GM18498 (cell line): ENCODE measurements around the gene MLLT10.
A peak's percentile ranks its signal among the peaks of the same experiment; 100 is the strongest.

Source experiments
- ATAC-seq: cut with Tn5 transposase; IDR thresholded peaks from one replicate; pipeline ENCODE4 v1.9.1; 2021; ENCODE audit warnings: mild to moderate bottlenecking, moderate library complexity; ENCODE audit not compliant: unreplicated experiment

The MLLT10 gene

GRCh38 chr10:21533467-21534279, at the start of gene MLLT10:
Gene MLLT10 (plus strand): TSS chr10:21534232. CDS start chr10:21534645, 413 bp downstream.
- ATAC-seq = peak; percentile 92

DNA sequence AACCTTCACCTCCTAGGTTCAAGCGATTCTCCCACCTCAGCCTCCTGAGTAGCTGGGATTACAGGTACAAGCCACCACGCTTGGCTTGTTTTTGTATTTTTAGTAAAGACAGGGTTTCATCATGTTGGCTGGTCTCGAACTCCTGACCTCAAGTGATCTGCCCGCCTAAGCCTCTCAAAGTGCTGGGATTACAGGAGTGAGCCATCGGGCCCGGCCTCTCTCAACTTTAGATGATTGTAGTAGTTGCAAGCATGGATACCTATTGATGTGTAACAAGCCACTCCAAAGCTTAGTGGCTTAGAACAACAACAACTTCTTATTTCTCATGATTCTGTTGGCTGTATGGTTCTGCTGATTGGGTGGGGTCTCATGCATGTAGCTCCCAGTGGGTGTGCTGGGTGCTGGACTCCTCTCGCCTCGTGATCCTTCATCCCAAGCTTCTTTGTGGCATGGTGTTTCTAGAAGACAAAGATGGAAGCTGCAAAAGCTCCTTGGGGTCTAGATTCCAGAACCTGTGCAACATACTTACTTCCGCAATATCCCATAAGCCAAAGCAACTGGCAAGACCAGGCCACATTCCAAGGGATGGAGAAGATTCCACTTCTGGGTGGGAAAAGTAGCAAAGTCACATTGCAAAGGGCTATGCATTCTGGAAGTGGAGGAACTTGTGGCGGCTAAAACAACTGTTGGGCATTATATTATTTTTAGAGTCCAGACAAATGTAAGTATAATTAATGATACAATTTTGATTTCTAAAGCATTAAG, 46.4 kb upstream of the MLLT10 start:
- ATAC-seq = no peak

DNA sequence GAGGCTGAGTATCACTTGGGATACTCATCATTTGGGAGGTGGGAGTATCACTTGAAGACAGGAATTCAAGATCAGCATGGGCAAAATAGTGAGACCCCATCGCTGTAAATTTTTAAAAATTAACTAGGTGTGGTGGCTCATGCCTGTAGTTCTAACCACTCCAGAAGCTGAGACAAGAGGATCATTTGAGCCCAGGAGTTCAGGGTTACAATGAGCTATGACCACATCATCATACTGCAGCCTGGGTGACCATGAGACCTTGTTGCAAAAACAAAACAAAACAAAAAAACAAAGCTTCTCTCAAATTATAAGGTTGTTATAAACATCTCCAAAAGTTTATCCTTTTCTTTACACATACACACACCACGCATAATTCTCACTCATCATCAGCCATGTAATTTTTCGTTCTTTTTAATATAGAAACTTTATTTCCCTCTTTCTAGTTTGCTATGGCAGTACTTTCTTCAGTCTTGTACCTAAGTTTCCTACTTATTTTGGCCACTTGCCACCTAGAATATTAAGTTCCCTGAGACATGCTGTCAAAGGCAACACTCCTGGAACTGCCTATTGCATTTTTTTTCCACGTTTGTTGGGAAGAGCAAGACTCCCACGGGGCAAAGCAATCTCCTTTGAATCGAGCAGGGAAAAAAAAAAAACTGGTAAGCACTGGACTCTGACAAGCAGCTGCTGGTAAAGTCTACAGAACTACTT, 45.6 kb upstream of the MLLT10 start:
- no peak for ATAC-seq

DNA sequence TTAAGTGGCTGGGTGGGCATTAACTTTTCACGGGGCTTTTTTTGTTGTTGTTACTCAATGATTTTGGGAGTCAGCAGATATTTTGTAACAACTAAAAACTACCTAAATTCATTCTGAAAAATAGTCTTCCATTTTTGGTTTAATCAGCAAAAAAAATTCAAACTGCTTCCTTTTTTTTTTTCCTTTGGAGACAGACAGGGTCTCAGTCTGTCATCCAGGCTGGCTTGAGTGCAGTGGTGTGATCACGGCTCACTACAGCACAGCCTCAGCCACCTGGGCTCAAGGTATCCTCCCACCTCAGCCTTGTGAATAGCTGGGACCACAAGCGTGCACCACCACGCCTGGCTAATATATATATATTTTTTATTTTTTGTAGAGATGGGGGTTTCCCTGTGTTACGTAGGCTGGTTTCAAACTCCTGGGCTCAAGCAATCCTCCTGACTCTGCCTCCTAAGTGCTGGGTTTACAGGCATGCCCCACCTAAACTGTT, 45.0 kb upstream of the MLLT10 start:
- ATAC-seq = no peak

- no peak for ATAC-seq
Observed at GRCh38 chr10:21490028-21490710, 43.9 kb upstream of the MLLT10 start.

DNA sequence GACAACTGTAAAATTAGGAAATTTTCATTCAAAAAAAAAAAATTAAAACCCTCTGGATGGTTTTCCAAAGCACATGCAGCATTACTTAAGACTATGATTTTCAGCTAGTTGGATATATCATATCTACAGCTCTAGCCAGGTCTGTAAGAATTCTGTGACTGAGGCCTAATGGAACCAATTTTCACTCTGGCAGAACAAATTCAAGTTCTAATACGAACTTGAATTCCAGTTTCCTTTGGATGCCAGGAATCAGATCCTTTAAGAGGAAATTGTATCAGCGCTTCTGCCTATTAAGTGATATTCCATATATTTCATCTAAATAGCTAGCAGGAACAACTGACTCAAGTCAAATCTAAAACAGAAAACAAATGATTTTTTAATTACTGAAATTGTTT, 43.3 kb upstream of the MLLT10 start:
- ATAC-seq = no peak

DNA sequence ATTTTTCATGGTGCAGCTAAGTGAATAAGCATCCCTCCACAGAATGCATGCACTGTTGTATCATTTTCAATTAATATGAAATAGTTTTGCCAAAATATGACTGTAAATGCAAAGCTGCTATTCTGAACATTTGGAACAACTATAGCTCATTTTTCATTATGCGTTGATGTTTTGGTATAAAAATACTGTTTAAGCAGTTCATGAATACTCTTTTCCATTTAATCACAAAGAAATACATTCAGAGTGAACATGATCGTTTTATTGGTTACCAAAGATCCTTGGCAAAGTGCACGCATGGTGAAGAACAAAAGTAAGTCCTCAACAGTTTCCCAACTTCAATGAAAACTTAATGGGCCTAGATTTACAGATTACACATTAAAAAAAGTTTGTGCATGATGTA, 41.6 kb upstream of the MLLT10 start:
- no peak for ATAC-seq

- no peak for ATAC-seq
Observed at GRCh38 chr10:21493784-21494183, 40.2 kb upstream of the MLLT10 start.

DNA sequence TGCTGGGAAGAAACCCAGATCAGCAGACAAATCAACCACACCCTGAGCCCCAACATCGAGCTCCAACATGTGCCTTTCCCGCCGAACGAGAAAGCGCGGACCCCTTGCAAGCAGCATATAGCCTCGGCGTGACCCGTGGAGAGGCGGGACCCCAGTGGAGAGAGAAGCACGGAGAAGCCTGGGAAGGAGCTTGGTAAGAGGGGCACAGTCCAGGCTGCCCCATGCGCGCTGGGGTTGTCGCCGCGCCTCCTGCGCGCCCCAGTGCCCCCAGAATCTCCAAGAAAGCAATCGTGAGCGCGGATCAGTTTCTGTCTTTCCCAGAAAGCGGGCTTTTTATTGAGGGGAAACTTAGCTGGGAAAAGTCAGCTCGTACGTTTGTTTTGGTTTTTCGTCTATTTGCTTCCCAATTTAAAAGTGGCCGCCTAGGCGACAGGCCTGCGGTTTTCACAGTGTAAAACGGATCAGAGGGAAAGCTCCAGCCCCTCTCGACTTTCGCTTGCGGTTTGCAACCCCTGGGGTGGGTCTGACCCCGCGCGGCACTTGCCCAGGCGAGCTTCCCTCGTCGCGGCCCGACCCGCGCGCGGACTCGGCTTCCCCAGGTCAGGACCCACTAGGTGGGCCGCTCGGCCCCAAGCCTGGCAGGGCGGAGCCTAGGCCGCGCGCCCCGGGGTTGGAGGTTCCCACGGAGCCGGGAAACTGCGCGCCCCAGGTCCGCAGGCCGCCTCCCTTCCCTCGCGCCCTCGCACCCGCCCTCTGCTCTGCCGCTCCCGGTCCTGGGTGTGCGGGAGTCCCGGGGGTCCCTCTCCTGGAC, 39.6 kb upstream of the MLLT10 start:
- no peak for ATAC-seq

GRCh38 chr10:21495002-21495751, 38.9 kb upstream of the MLLT10 start:
- no peak for ATAC-seq

DNA sequence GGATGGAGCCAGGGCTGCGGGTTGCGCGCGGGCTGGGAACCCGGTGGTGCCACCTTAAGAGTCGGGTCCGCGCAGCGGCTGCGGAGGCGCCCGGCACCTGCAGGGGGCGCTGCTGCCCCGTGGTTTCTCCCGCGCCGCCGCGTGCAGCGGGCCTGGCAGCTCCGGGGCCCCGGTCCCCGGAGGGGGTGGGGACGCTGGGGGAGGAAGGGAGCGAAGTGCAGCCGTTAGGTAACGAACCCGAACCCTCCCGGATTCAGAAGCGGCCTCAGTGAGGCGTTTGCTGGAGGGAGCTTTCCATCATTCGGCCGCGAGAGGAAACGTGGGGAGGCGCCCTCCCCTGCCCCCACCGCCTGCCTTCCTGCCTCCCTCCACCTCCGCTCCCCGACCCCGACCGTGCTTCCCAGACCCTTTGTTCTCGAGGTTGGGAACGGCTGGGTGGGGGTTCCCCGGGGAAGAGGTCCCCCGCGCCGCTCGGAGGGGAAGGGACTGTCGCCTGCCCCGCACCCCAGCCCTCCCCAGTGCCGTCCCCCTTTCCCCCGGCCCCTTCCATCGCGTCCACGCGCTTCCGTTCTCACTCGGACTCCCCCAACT, 38.2 kb upstream of the MLLT10 start:
- peak; percentile 83 for ATAC-seq

DNA sequence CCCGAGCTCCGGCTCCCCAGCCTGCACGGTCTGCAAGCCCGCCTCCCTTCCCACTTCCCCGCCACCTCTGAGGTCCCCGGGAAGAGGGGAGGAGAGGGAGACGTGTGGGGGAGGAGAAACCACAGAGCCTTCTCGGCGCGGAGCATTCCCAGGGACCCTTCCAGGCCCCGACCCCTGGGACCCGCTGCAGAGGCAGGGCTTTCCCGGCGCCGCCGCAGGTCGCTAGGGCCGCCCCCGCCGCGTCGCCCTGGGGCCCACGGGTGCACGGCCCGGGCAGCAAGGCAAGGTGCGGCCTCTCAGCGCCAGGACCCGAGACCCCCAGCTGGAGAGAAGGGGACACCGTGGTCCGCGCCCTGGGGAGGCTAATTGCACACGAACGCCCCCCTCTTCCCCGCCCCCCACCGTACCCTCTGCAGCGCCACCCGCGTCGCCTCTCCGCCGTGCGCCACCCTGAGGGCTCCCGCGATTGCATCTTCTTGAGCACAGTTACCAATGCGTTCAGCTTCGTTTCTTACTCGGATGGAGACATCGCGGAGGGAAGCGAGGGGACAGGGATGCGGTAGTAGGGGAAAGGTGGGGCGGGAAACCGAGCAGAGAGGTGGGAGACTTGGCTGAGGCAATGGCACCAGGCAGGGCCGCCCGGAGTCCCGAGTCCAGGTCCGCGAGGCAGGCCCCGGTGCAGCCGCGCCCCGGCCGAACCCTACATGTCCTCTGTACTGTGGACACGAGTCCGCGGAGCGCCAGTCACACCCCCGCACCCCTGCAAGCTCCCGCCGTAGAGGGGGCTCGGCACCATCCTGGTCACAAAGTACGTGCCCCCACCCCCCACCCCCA, 37.5 kb upstream of the MLLT10 start:
- ATAC-seq = peak; percentile 56

- no peak for ATAC-seq
Observed at GRCh38 chr10:21497177-21497807, 36.7 kb upstream of the MLLT10 start.

DNA sequence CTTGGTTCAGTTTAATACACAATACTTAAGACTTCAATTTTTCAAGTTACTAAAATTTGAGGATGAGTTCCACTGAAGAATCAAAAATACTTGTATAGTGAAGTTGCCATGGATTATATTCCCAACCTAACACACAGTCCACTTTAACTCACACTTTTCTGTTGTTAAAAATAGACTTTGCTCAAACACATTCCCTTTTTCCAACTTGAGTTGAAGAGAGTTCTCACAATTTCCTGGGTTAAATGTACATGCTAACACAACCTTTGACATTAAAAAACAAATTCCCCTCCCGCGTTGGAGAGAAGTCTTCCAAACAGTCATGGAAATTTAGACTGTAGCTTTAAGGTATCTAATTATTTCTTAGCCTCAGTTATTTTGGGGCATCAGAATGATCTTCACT, 35.7 kb upstream of the MLLT10 start:
- ATAC-seq = no peak

DNA sequence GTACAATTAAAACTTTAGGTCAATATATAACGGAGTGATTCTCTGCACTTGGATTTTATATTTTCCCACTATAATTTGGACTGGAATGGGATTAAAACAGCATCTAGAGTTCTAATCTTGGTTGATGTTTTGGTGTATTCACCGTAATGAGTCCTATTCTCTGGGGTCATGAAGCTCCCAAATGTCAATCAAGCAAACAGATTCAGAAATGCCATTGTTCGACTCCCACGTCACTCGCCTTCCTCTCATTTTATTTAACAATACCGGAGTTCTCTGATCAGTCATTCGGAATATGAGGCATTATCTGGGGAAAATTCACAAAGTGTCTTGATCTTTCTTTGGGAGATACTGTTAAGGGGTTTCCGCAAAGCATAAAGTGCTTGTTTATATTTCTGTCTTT, 35.0 kb upstream of the MLLT10 start:
- ATAC-seq = no peak

DNA sequence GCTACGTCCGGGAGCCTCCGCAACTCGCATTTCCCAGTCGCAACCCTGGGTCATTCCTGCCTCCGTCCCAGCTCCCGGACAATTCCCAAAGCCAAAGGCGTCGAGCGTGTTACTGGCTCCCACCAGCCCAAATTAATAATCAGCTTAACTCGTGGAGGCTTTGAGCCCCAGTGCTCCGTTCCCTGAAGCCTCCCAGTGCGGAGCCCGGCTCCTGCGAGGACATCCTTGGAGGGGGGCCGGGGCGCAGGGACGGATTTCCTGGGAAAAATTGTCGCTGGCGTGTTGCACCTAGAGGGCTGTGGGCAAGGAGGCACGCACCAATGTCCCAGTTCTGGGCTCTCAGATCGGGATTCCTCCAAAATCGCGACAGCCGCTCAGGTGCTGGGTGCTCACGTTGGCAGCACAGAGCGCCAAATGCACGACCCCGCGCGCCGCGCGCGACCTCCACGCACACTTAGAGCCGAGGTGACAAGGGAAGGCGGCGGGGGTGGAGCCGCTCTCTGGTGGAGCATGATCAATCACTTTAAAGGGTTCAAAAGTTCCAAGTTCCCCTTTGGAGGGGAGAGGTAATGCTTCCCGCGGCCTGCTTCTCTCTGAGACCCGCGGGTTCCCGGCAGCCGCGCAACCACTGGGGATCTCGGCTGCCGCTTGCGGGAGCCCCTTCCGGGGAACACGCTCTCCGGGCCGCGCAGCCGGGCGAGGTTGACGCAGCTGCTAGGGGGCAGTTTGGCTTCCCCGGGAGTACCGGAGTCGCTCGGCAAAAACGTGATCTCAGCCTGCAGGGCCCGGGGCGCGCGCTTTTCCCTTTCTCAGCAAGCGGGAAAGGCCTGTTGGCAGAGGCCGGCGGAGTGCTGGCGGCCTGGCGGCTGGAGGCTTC, 34.1 kb upstream of the MLLT10 start:
- no peak for ATAC-seq

GRCh38 chr10:21500578-21500910, 33.5 kb upstream of the MLLT10 start:
- ATAC-seq = no peak
